ENCODE data around the gene C22orf15. TPM values are rescaled to one million over a fixed set of nuclear protein-coding genes. Genes with fewer than 3 reads are reported as not detected.

The C22orf15 gene
- total RNA-seq, 1 donor = 0.18 TPM

DNA sequence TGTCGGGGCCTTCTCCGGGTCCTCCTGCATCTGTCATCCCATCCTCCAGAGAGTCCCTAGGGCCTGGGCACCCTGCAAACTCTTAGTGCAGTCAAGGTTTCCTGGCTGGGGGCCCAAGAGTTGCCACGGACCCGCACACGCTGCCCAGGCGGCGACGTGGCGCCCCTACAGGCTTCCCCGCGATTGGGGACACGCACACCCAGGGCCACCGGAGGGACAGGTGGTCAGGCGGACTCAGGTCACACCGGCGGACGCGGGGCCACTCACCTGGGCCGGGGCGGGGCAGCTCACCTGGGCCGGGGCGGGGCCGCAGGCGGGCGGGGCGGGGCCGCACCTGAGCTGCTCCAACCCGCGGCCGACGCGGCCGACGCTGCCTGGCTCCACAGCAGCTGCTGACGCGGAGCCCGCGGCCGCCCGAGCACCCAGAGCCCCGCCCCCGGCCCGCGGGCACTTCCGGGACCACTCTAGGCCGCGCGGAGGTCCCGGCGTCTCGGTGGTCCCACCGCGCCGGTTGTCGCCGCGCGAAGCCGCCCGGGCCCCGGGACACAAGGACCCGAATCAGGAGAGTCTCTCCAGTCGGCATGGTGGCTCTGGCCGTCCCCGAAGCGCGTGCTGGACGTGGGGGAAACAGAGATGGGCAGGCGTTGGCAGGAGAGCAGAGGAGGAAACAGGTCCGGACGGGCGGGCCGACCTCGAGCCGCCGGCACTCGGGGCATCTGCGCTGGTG is 11.9 kb upstream of the C22orf15 start, which contains the start of gene ZNF70:
TSS of gene ZNF70 (minus strand) at position 399 of the 727 bp plus-strand sequence. CDS start 5,972 bp downstream, outside the sequence.
- peak within 1 kb of the TSS; percentile 91 for H3K4me3 ChIP-seq (ENCODE audit: low read depth, low read length)
- peak; percentile 66 for DNase-seq (ENCODE audit: low read depth)
- TF ChIP-seq, protein P1, sequence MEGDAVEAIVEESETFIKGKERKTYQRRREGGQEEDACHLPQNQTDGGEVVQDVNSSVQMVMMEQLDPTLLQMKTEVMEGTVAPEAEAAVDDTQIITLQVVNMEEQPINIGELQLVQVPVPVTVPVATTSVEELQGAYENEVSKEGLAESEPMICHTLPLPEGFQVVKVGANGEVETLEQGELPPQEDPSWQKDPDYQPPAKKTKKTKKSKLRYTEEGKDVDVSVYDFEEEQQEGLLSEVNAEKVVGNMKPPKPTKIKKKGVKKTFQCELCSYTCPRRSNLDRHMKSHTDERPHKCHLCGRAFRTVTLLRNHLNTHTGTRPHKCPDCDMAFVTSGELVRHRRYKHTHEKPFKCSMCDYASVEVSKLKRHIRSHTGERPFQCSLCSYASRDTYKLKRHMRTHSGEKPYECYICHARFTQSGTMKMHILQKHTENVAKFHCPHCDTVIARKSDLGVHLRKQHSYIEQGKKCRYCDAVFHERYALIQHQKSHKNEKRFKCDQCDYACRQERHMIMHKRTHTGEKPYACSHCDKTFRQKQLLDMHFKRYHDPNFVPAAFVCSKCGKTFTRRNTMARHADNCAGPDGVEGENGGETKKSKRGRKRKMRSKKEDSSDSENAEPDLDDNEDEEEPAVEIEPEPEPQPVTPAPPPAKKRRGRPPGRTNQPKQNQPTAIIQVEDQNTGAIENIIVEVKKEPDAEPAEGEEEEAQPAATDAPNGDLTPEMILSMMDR (IDR thresholded peaks at IDR 0.05; ENCODE audit: insufficient read depth, low read length) = peak; percentile 9

DNA sequence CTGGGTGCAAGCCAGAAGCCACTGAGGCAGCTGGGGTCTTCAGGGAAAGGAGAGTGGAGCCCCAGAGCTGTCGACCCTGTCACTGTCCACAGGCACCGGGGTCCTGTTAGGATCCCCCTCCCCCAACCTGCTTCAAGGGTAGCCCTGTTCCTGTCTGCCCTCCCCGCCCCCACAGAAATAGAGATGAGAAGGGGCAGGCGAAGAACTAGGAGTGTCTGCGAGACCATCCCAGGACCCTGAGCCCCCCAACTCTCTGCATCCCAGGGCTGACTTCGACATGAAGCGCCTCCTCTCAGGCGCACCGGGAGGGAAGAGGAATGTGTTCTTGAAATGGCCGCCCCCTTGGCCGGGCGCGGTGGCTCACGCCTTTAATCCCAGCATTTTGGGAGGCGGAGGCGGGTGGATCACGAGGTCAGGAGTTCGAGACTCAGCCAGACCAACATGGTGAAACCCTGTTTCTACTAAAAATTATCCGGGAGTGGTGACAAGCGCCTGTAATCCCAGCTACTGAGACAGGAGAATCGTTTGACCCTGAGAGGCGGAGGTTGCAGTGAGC is 11.3 kb upstream of the C22orf15 start:
- no peak for DNase-seq (ENCODE audit: low read depth)
- TF ChIP-seq, protein P1 (IDR thresholded peaks at IDR 0.05; ENCODE audit: insufficient read depth, low read length) = no peak
- peak overlapping the region; percentile 91 for H3K4me3 ChIP-seq (ENCODE audit: low read depth, low read length)

DNA sequence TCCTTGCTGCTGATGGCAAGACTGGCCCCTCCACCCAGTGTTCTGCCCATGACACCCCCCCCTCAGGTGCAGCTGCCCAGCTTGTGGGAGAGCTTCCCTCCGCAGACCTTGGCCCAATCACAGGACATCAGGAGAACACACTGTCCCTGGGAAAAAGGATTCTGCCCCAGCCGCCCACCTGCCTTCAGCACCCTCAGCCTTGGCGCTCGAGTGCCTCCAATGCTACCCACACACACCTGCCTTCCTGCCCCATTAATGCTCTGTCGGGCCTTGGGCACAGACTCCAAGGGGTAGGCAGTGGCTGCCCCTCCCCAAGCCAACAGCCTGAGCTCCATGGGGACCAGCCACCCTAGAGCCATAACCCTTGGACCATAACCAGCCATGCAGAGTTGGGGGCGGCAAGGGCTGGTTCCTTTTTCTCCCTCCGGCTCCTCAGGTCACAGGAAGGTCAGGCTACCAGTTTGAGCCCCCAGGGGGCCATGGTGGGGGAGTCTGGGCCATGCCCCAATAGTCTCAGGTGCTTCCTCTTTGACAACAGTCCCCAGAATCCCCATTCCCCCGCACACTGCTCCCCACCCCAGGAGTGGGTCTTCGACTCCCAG is 10.6 kb upstream of the C22orf15 start:
- TF ChIP-seq, protein P1 (IDR thresholded peaks at IDR 0.05; ENCODE audit: insufficient read depth, low read length) = no peak
- DNase-seq (ENCODE audit: low read depth) = no peak

DNA sequence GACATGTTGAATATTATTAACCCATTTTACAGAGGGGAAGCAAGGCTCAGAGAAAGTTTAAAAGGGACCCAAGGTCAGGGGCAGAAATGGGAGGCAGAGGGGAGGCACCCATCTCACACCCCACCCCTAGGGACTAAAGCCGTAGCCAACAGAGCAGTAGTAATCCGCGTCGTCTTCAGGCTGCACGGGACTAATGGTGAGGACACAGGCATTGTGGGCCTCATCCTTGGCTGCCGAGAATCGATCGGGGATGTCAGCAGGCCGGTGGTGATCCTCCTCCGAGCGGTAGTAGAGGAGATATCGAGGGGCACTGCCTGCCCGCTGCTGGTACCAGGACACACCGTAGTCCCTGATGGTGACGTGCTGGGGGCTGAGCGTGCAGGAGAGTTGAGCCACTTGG is 10.0 kb upstream of the C22orf15 start:
- no peak for DNase-seq (ENCODE audit: low read depth)
- TF ChIP-seq, protein P1 (IDR thresholded peaks at IDR 0.05; ENCODE audit: insufficient read depth, low read length) = no peak
- H3K4me3 ChIP-seq (ENCODE audit: low read depth, low read length) = no peak overlapping the region

More for the DNA sequence above, 10.6 kb upstream of the C22orf15 start:
- no peak overlapping the region for H3K4me3 ChIP-seq (ENCODE audit: low read depth, low read length)

DNA sequence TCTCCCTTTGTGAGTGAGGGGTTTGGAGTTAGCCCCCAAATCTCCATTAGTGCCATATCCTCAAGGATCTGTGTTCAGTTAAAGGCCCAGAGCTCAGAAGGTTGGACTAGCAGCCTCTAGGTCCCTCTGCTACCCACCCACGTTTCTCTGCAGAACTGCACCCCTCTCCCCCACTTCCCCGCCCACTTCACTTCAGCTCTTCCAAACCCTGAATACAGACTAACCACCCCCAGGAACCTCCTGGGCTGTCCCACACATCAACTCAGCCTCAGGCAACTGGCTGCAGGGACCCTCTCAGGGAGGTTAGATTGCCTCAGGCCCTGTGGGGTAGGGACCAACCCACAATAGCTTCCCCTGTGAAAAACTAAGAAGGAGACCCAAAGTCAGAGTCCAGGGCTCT is 9.4 kb upstream of the C22orf15 start:
- no peak overlapping the region for H3K4me3 ChIP-seq (ENCODE audit: low read depth, low read length)
- DNase-seq (ENCODE audit: low read depth) = no peak
- TF ChIP-seq, protein P1 (IDR thresholded peaks at IDR 0.05; ENCODE audit: insufficient read depth, low read length) = no peak

DNA sequence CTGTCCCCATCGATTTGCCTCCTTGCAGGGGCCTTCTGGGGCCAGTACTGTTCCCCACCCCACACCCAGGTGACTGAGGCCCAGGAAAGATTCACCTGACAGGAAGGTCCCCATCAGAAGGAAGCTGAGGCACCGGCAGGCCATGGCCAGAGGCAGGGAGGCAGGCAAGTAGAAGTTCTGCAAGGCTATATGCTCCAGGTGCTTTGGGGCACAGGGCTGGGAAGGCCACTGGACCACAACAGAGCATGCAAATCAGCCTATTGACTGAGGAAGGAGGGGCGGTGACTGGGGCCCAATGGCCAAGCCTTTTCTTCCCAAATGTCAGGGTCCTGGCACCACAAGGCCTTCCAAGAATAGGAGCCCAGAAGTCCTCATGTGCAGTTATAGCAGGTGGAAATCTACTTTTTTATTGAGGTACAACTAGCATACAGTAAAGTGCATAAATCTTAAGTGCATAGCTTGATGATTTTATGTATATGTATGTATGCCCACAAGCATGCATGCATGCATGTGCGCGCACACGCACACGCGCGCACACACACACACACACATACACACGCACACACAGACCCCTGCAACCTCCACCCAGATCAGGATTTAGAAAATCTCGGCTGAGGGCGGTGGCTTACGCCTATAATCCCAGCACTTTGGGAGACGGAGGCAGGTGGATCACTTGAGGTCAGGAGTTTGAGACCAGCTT is 8.4 kb upstream of the C22orf15 start, which contains the start of gene VPREB3:
TSS of gene VPREB3 (minus strand) at position 206 of the 700 bp plus-strand sequence. CDS start at position 144, 62 bp downstream.
- TF ChIP-seq, protein P1 (IDR thresholded peaks at IDR 0.05; ENCODE audit: insufficient read depth, low read length) = no peak
- no peak for DNase-seq (ENCODE audit: low read depth)
- H3K4me3 ChIP-seq (ENCODE audit: low read depth, low read length) = no peak within 1 kb of the TSS
